HEK293T (cell line): ENCODE data around the gene OR5C1.

Experiments used
- ARNT ChIP-seq: fragments of 450-650 bp; IDR thresholded peaks from 2 replicates; pipeline ENCODE4 v1.6.1; 2017; ENCODE audit warnings: mild to moderate bottlenecking
- FOXK2 ChIP-seq: fragments of 450-650 bp; IDR thresholded peaks from 2 replicates; pipeline ENCODE4 v1.6.1; 2016; ENCODE audit warnings: mild to moderate bottlenecking

GRCh38 chr9:122832194-122832593, 43.5 kb downstream of the OR5C1 start:
- no peak for TF ChIP-seq FOXK2
- no peak for TF ChIP-seq ARNT
